Mucosa of rectum (tissue), 2 donors: ENCODE measurements around the gene CATSPERD.

Source experiments
- H3K27ac ChIP-seq, 2 donors: one replicate each; pipeline ENCODE4 v1.7.0; 2013; ENCODE audit warnings: inconsistent platforms in 2 of 2, low read depth in 2 of 2, low read length in 2 of 2
- H3K27me3 ChIP-seq, 2 donors: one replicate each; pipeline ENCODE4 v1.7.0; 2013; ENCODE audit warnings: low read length in 2 of 2; ENCODE audit not compliant: control insufficient read depth in 2 of 2, insufficient read depth in 2 of 2
- H3K36me3 ChIP-seq, 2 donors: one replicate each; pipeline ENCODE4 v1.7.0; 2013; ENCODE audit warnings: low read length in 2 of 2; ENCODE audit not compliant: control insufficient read depth in 2 of 2, insufficient read depth in 2 of 2
- H3K4me1 ChIP-seq, 2 donors: one replicate each; pipeline ENCODE4 v1.7.0; 2013; ENCODE audit warnings: low read length in 2 of 2, mild to moderate bottlenecking in 1 of 2; ENCODE audit not compliant: control insufficient read depth in 2 of 2, insufficient read depth in 2 of 2
- H3K4me3 ChIP-seq, 2 donors: one replicate each; pipeline ENCODE4 v1.7.0; 2013; ENCODE audit warnings: low read length in 2 of 2
- H3K9ac ChIP-seq, 2 donors: one replicate each; pipeline ENCODE4 v1.7.0; 2013; ENCODE audit warnings: low read length in 2 of 2, low read depth in 1 of 2, mild to moderate bottlenecking in 1 of 2
- H3K9me3 ChIP-seq, 2 donors: one replicate each; pipeline ENCODE4 v1.7.0; 2013; ENCODE audit warnings: low read length in 2 of 2; ENCODE audit not compliant: control insufficient read depth in 2 of 2
- donor health status: healthy.
- donor health status: Normal muscosa, but diverticular disease.

The CATSPERD gene

GRCh38 chr19:5678071-5678718, 42.2 kb upstream of the CATSPERD start:
- no peak overlapping the region for H3K27ac ChIP-seq
- H3K36me3 ChIP-seq: peaks cover 0 to 6% of the 10 kb centered on the region in 2 donors
- H3K4me1 ChIP-seq: peaks cover 16 to 21% of the 10 kb centered on the region in 2 donors
- no peaks in the 10 kb centered on the region for H3K9me3 ChIP-seq
- no peak overlapping the region for H3K4me3 ChIP-seq
- no peaks in the 10 kb centered on the region for H3K27me3 ChIP-seq
- no peak overlapping the region for H3K9ac ChIP-seq

GRCh38 chr19:5679289-5680083, 41.0 kb upstream of the CATSPERD start:
- Histone ChIP-seq H3K9me3 (no peaks in the 10 kb centered on the region), H3K27ac (peak overlapping the region; percentile 83 to 88)

GRCh38 chr19:5680084-5680436, 40.4 kb upstream of the CATSPERD start:
- no peaks in the 10 kb centered on the region for H3K9me3 ChIP-seq
- H3K9ac ChIP-seq: peak overlapping the region; percentile 95 to 98
- peak overlapping the region; percentile 98 for H3K4me3 ChIP-seq
- peak overlapping the region; percentile 83 to 88 for H3K27ac ChIP-seq
- peaks cover 16 to 21% of the 10 kb centered on the region in 2 donors for H3K4me1 ChIP-seq
- H3K27me3 ChIP-seq: no peaks in the 10 kb centered on the region
- H3K36me3 ChIP-seq: peaks cover 0 to 6% of the 10 kb centered on the region in 2 donors

More at GRCh38 chr19:5679289-5680083, 41.0 kb upstream of the CATSPERD start:
- Histone ChIP-seq H3K36me3 (peaks cover 0 to 6% of the 10 kb centered on the region in 2 donors), H3K9ac (peak overlapping the region; percentile 95 to 98), H3K4me1 (peaks cover 16 to 21% of the 10 kb centered on the region in 2 donors), H3K27me3 (no peaks in the 10 kb centered on the region), H3K4me3 (peak overlapping the region; percentile 98)

GRCh38 chr19:5680437-5681368, 39.7 kb upstream of the CATSPERD start, which contains the start of the genes HSD11B1L and MICOS13:
HSD11B1L (plus strand) TSS chr19:5681027; CDS start chr19:5684833, 3,806 bp downstream.
MICOS13 (minus strand) TSS chr19:5680516; CDS start chr19:5680486, 30 bp downstream.
- Histone ChIP-seq H3K27ac (peak within 1 kb of the TSS; percentile 83 to 88), H3K9ac (peak within 1 kb of the TSS; percentile 95 to 98), H3K4me1 (peaks cover 16 to 21% of the 10 kb centered on the region in 2 donors), H3K4me3 (peak within 1 kb of the TSS; percentile 98), H3K27me3 (no peaks in the 10 kb centered on the region), H3K36me3 (peaks cover 0 to 6% of the 10 kb centered on the region in 2 donors), H3K9me3 (no peaks in the 10 kb centered on the region)

GRCh38 chr19:5681391-5682106, 38.9 kb upstream of the CATSPERD start:
- Histone ChIP-seq H3K9ac (peak overlapping the region in 1 of 2 donors; percentile 98), H3K9me3 (no peaks in the 10 kb centered on the region), H3K36me3 (peaks cover 0 to 6% of the 10 kb centered on the region in 2 donors), H3K4me1 (peaks cover 16 to 20% of the 10 kb centered on the region in 2 donors), H3K4me3 (peak overlapping the region; percentile 98), H3K27ac (peak overlapping the region in 1 of 2 donors; percentile 32), H3K27me3 (no peaks in the 10 kb centered on the region)

- H3K9ac ChIP-seq: no peak overlapping the region
- no peak overlapping the region for H3K27ac ChIP-seq
- H3K4me1 ChIP-seq: peaks cover 16 to 18% of the 10 kb centered on the region in 2 donors
- peaks cover 0 to 6% of the 10 kb centered on the region in 2 donors for H3K36me3 ChIP-seq
- H3K9me3 ChIP-seq: no peaks in the 10 kb centered on the region
- H3K27me3 ChIP-seq: no peaks in the 10 kb centered on the region
- no peak overlapping the region for H3K4me3 ChIP-seq
These were observed 38.3 kb upstream of the CATSPERD start for GRCh38 chr19:5682107-5682482.

- Histone ChIP-seq H3K9ac (no peak overlapping the region), H3K36me3 (no peaks in the 10 kb centered on the region), H3K27ac (no peak overlapping the region), H3K27me3 (no peaks in the 10 kb centered on the region), H3K9me3 (no peaks in the 10 kb centered on the region), H3K4me3 (no peak overlapping the region), H3K4me1 (peaks cover 21% of the 10 kb centered on the region in 2 donors)
These were observed 37.1 kb upstream of the CATSPERD start for GRCh38 chr19:5683177-5683886.

- Histone ChIP-seq H3K27me3 (no peaks in the 10 kb centered on the region), H3K4me3 (no peak overlapping the region), H3K27ac (no peak overlapping the region), H3K4me1 (peaks cover 12 to 15% of the 10 kb centered on the region in 2 donors), H3K36me3 (no peaks in the 10 kb centered on the region), H3K9me3 (no peaks in the 10 kb centered on the region), H3K9ac (no peak overlapping the region)
These were observed 35.6 kb upstream of the CATSPERD start for GRCh38 chr19:5684694-5685430.
